ENCODE results near the gene SLC6A11. TPM values are rescaled to one million over a fixed set of nuclear protein-coding genes. Genes with fewer than 3 reads are reported as not detected.

SLC6A11 gene
- total and polyA plus RNA-seq, 2 of the 13 experiments (the other 11 are each of a cell fraction or from before 2014, with no cell fraction given): 17.9 to 34.5 TPM

DNA sequence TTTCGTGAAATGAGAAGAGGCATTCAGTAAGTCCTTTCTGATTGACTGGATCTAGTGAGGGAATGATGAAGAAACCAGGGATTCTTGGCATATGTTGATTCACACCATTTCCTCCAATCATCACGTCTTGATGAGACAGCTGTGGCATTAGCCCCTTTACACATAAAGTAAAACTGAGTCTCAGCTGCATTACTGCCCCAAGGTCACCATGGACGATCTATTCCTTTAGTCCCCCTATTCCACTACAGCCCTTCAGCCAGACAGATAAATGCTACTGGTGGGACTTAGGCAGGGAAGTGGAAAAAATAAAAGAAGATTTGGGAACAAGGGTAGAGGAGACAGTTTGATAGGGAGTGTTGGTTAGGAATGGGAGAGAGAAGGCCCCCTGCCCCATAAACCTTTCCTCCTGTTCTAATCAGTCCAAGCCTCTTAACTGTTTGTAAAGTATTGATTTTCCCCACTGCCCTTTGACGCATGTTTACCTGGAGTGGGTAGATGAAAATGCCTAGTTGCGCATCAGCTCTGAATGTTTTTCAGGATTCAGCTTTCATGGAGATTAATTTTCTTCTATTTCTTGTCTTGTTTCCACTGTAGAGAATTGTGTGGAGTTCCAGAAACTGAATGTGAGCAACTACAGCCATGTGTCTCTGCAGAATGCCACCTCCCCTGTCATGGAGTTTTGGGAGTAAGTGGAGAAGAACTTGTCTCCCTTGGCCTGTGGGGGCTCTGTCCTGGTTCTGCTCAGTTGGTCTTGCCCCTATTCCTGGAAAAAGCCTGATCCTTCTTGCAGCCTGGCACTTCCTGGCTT lies 6.9 kb downstream of the SLC6A11 start (continued):
- peak; percentile 45; the same call in 1 of the 2 replicates for TF ChIP-seq POGZ (CRISPR knock-in tag; IDR thresholded peaks at IDR 0.05)
- peak; percentile 45; the same call in 1 of the 2 replicates for TF ChIP-seq FOXK2 (IDR thresholded peaks at IDR 0.05)
- TF ChIP-seq ZMYM4 (CRISPR knock-in tag; IDR thresholded peaks at IDR 0.05): peak; percentile 22; the same call in 1 of the 2 replicates
- 0 out of 2 replicates have a peak, but pooled peaks have one; percentile 30 for TF ChIP-seq ZNF44 (CRISPR knock-in tag; IDR thresholded peaks at IDR 0.05)
- TF ChIP-seq GATAD2A (CRISPR knock-in tag; IDR thresholded peaks at IDR 0.05): peak; percentile 68
- TF ChIP-seq, protein P1, sequence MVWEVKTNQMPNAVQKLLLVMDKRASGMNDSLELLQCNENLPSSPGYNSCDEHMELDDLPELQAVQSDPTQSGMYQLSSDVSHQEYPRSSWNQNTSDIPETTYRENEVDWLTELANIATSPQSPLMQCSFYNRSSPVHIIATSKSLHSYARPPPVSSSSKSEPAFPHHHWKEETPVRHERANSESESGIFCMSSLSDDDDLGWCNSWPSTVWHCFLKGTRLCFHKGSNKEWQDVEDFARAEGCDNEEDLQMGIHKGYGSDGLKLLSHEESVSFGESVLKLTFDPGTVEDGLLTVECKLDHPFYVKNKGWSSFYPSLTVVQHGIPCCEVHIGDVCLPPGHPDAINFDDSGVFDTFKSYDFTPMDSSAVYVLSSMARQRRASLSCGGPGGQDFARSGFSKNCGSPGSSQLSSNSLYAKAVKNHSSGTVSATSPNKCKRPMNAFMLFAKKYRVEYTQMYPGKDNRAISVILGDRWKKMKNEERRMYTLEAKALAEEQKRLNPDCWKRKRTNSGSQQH (CRISPR knock-in tag; IDR thresholded peaks at IDR 0.05; ENCODE audit: low read depth): no peak
- peak; percentile 48; the same call in 1 of the 2 replicates for TF ChIP-seq MIXL1 (CRISPR knock-in tag; IDR thresholded peaks at IDR 0.05)
- TF ChIP-seq SOX6 (IDR thresholded peaks at IDR 0.05): no peak
- peak; percentile 54 for TF ChIP-seq SOX6 (CRISPR knock-in tag; IDR thresholded peaks at IDR 0.05)
- peak; percentile 43; the same call in 1 of the 2 replicates for TF ChIP-seq POLR2G (IDR thresholded peaks at IDR 0.05; ENCODE audit: low read depth, low read length)
- TF ChIP-seq BCL6 (CRISPR knock-in tag; IDR thresholded peaks at IDR 0.05): peak; percentile 52; the same call in 1 of the 2 replicates
- TF ChIP-seq KAT2B (IDR thresholded peaks at IDR 0.05; ENCODE audit: borderline replicate concordance, low read depth, low read length): peak; percentile 42; the same call in 1 of the 2 replicates
- TF ChIP-seq, protein P2, sequence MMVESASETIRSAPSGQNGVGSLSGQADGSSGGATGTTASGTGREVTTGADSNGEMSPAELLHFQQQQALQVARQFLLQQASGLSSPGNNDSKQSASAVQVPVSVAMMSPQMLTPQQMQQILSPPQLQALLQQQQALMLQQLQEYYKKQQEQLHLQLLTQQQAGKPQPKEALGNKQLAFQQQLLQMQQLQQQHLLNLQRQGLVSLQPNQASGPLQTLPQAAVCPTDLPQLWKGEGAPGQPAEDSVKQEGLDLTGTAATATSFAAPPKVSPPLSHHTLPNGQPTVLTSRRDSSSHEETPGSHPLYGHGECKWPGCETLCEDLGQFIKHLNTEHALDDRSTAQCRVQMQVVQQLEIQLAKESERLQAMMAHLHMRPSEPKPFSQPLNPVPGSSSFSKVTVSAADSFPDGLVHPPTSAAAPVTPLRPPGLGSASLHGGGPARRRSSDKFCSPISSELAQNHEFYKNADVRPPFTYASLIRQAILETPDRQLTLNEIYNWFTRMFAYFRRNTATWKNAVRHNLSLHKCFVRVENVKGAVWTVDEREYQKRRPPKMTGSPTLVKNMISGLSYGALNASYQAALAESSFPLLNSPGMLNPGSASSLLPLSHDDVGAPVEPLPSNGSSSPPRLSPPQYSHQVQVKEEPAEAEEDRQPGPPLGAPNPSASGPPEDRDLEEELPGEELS (CRISPR knock-in tag; IDR thresholded peaks at IDR 0.05): 0 out of 2 replicates have a peak, but pooled peaks have one; percentile 36
- no peak for TF ChIP-seq ZNF792 (CRISPR knock-in tag; IDR thresholded peaks at IDR 0.05)
- no peak for TF ChIP-seq LCORL (IDR thresholded peaks at IDR 0.05)
- TF ChIP-seq LCORL (CRISPR knock-in tag; IDR thresholded peaks at IDR 0.05): peak; percentile 66
- 0 out of 2 replicates have a peak, but pooled peaks have one; percentile 21 for TF ChIP-seq HNF4A (CRISPR knock-in tag; IDR thresholded peaks at IDR 0.05)
- 0 out of 2 replicates have a peak, but pooled peaks have one; percentile 17 for TF ChIP-seq ZNF292 (CRISPR knock-in tag; IDR thresholded peaks at IDR 0.05; ENCODE audit: borderline replicate concordance, low read depth)
- TF ChIP-seq HDAC1 (CRISPR knock-in tag; IDR thresholded peaks at IDR 0.05): peak; percentile 63
- TF ChIP-seq SALL1 (CRISPR knock-in tag; IDR thresholded peaks at IDR 0.05): peak; percentile 32; the same call in 1 of the 2 replicates
- TF ChIP-seq, protein P3, sequence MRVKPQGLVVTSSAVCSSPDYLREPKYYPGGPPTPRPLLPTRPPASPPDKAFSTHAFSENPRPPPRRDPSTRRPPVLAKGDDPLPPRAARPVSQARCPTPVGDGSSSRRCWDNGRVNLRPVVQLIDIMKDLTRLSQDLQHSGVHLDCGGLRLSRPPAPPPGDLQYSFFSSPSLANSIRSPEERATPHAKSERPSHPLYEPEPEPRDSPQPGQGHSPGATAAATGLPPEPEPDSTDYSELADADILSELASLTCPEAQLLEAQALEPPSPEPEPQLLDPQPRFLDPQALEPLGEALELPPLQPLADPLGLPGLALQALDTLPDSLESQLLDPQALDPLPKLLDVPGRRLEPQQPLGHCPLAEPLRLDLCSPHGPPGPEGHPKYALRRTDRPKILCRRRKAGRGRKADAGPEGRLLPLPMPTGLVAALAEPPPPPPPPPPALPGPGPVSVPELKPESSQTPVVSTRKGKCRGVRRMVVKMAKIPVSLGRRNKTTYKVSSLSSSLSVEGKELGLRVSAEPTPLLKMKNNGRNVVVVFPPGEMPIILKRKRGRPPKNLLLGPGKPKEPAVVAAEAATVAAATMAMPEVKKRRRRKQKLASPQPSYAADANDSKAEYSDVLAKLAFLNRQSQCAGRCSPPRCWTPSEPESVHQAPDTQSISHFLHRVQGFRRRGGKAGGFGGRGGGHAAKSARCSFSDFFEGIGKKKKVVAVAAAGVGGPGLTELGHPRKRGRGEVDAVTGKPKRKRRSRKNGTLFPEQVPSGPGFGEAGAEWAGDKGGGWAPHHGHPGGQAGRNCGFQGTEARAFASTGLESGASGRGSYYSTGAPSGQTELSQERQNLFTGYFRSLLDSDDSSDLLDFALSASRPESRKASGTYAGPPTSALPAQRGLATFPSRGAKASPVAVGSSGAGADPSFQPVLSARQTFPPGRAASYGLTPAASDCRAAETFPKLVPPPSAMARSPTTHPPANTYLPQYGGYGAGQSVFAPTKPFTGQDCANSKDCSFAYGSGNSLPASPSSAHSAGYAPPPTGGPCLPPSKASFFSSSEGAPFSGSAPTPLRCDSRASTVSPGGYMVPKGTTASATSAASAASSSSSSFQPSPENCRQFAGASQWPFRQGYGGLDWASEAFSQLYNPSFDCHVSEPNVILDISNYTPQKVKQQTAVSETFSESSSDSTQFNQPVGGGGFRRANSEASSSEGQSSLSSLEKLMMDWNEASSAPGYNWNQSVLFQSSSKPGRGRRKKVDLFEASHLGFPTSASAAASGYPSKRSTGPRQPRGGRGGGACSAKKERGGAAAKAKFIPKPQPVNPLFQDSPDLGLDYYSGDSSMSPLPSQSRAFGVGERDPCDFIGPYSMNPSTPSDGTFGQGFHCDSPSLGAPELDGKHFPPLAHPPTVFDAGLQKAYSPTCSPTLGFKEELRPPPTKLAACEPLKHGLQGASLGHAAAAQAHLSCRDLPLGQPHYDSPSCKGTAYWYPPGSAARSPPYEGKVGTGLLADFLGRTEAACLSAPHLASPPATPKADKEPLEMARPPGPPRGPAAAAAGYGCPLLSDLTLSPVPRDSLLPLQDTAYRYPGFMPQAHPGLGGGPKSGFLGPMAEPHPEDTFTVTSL (CRISPR knock-in tag; IDR thresholded peaks at IDR 0.05; ENCODE audit: borderline replicate concordance): peak; percentile 87; the same call in 1 of the 2 replicates

Measured in HepG2 (cell line).